Fibroblast of skin of scalp (primary cell): ENCODE measurements around the gene AGPAT3.

Experiments
- DNase-seq: peaks from one replicate; pipeline ENCODE4 v3.0.0-alpha.2; 2013

AGPAT3 gene

GRCh38 chr21:43939443-43940328, 74.7 kb downstream of the AGPAT3 start:
- DNase-seq = no peak

DNA sequence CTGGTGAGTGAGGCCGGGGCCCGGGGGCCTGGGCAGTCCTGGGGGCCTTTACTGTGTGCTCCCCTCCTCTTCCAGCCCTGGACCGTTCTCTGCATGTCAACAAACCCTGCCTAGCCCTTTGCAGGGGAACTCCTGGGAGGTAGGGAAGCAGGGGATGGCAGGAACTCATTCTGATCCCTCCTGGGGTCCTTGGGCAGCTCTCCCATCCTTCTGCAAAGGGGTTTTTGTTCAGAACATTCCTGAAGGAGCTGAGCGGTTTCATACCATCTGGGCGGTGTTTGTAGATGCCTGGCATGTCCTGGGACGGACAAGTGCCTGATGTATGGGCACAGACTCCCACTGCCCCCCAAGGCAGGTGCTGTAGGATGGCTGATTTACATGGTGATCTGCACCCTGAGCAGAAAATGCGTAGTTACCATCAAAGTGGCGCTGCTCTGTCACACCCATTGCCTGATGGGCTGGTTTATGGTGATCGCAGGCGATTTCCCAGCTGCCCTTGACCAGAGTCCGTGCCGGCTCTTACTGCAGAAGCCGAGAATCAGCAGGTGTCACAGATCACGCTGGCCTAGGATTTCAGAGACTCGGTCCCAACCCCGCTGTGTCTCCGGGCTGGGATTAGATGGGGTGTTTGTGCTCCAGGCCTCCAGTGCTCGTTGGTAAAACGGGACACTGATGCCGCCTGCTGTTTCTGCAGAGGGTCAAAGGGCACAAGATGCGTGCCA, 75.5 kb downstream of the AGPAT3 start:
- DNase-seq = no peak

GRCh38 chr21:43942201-43942600, 77.2 kb downstream of the AGPAT3 start:
- DNase-seq = no peak

GRCh38 chr21:43942621-43943020, 77.6 kb downstream of the AGPAT3 start:
- no peak for DNase-seq

GRCh38 chr21:43943512-43944077, 78.6 kb downstream of the AGPAT3 start:
- no peak for DNase-seq

- DNase-seq = no peak
These were observed 79.1 kb downstream of the AGPAT3 start for GRCh38 chr21:43944078-43944633.

- no peak for DNase-seq
These were observed 79.7 kb downstream of the AGPAT3 start for GRCh38 chr21:43944757-43945156.

DNA sequence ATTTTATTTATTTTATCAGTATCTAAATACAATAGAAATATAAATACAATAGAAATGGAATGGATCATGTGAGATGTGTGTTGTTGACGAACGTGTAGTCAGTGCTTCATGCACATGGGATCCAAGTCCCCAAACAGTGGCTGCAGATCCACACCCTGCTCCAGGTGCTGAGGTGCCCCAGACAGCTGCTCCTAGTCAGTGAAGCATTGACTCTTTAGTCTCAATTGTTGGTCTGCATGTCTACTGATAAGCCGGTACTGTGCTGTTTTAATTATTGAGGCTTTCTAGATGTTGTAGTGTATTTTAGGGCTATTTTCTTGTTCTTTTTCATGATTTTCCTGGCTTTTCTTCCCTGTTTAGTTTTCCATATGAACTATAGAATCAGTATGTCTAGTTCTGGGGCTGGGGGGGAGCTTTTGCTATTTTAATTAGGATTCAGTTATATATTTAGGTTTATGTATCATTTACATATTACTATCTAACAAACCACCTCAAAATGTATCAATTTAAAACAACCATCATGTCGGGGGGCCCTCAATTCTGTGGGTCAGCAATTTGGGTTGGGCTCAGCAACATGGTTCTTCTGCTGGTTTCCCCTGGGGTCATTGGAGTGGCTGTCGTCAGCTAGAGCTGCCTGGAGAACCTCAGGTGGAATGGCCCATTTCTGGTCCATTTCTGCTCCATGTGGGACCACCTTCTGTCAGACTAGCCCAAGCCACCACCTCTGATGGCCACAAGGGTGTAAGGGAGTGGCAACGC, 83.9 kb downstream of the AGPAT3 start:
- no peak for DNase-seq

DNA sequence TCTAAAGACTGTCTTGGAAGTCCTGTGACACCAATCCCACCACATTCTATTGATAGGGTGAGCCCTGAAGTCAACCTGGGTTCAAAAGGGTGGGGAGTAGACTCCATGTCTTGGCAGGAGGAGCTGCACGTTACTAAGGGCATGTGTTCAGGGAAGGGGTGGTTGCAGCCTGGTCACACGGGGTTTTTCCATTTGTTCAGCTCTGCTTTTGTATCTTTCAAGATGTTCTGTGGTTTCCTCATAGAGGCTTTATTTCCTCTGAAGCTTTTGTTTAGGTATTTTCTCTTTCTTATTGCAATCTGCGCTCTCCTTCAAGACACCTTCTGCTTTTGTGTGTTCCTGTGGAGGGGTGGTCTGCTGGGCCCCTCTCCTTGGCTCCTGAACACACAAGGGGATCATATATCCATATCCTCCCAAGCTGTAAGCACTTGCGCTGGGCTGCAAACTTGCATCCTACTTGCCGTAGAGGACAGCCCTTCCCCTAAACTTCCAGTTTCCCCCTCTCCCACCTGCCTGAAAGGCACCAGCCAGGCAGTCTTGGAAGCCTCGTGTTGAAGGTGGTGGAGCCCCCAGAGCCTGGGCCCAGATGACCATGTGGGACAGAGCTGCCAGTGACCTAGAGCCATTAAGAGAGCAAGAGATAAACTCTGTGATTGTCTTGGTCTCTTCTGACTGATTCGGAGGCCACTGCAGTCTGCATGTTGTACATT, 84.6 kb downstream of the AGPAT3 start:
- DNase-seq = no peak

DNA sequence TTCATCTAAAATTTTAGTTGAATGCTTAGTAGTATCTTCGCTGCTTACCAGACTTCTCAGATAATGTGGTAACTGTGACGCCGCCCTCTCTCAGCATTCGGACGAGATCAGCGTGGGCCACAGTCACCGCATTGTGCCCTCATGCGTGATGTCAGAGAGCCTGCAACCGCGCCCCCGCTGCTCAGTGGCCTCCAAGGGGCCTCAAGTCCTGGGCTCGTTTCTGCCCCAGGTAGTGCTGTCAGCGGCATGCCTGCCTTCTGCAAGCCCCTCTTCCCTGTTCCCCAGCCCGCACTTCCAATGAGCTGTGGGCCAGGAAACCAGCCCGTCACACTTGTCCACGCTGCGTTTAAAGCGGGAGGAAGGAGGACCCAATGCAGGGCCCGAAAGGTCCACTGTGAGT, 85.5 kb downstream of the AGPAT3 start:
- no peak for DNase-seq

- no peak for DNase-seq
These were observed 85.9 kb downstream of the AGPAT3 start for GRCh38 chr21:43950936-43951335.

DNA sequence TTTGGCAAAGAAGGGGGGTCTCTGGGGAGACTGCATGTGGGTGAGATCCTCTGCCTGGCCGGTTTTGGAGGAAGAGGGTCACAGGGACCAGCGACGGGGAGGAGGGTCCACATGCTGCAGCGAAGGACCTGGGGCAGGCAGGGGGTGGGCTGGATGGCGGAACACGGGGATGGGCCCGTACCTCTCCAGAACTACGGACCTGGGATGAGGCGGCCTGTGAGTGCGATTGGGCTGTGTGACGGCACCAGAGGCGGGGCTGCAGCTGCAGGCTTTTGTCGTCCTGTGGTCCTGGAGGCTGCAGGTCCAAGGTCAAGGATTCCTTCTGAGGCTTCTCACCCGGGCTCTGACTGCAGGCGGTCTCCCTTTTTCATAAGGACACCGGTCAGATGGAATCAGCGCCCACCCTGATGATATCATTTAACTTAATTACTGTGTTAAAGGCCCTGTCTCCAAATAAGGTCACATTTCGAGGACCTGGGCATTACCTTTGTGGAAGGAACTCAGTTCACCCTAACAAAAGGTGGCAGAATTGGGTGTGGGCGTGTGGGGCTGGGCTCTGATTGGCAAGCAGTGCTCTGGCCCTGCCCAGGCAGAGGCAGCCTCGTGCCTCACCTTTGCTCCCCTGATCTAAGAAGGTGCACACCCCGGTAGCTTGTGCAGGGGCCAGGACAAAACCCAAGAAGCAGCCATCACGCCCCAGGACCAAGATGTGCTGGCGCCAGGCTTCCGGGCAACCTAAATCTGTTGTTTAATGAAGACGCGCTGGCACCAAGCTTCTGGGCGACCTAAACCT, 87.1 kb downstream of the AGPAT3 start:
- no peak for DNase-seq

GRCh38 chr21:43953021-43953420, 88.0 kb downstream of the AGPAT3 start:
- no peak for DNase-seq

DNA sequence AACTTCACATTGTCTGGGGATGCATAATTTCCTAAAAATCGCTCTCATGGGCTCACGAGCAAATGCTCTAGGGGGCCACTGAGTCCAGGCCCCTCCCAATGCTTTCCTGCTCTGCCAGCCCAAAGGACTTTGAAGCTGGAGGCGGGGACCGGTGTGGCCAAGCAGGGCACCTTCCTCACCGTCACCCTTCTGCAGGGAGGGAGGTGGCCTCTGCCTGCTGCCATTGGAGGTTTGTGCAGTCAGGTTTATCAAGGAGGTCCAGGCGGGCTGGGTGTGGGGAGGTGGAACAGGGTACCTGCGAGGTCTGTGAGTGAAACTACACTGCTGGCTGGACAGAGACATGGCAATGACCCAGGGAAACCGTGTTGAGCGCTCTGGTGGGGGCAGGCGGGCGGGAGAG, 89.0 kb downstream of the AGPAT3 start:
- DNase-seq = no peak

DNA sequence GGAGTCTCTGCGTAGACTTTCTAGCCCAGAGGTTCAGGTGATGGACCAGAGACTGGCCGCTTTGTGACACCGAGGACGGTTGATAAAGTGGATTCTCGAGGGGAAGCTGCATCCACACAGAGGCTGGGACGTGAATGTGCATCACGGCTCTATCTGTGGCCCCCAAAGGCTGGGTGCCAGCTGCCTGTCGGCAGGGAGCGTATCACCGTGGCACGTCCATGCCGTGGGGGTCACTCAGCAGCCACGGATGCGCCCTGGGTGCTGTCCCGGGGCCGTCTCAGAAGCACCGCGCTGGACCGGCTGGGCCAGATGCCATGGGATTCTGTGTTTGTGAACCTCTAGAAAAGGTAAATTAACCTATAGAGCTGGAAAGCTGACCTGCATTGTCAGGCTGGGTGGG, 89.9 kb downstream of the AGPAT3 start:
- no peak for DNase-seq

DNA sequence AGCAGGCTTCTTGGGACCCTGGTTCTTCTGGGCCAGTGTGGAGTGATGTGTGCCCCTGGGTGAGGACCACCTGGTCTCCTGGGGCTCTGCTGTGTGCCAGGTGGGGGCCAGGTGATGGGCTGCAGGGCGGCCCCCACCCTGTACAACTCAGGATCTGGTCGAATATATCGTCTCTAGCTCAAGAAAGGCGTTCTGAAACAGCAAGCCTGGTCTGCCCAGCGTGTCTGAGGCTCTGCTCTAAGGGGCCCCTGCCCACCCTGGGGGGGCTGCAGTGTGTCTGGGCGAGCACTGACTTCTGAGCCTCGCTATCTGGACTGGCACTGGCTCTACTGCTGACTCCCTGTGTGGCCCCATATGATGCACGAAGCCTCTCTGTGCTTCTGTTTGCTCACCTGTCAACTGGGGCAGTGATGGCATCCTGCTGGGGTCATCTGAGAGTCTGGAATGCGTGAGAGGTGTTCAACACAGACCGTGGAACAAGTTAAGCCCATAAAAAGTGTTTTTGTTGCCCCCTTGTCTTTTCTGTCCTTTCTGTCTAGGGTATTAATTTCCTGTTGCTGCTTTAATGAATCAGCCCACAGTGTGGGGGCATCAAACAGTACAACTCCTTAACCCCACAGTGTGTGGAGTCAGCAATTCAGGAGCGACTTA, 91.1 kb downstream of the AGPAT3 start:
- no peak for DNase-seq

- peak; percentile 11 for DNase-seq
These were observed 91.6 kb downstream of the AGPAT3 start for GRCh38 chr21:43956670-43957035.

- DNase-seq = no peak
These were observed 92.1 kb downstream of the AGPAT3 start for GRCh38 chr21:43957128-43957571.

- no peak for DNase-seq
These were observed 92.8 kb downstream of the AGPAT3 start for GRCh38 chr21:43957611-43958362.
